Gastrocnemius medialis (tissue), 4 donors: ENCODE results near the gene SGK1. TPM values are rescaled to one million over a fixed set of nuclear protein-coding genes. Genes with fewer than 3 reads are reported as not detected.
"Not testable (repeated sequence)": the region's sequence is repeated elsewhere in the genome, so short reads cannot be mapped to it uniquely, and the experiment has no call there.

Experiments
- ATAC-seq, 2 donors: fragments of 150-250 bp; one replicate each; pipeline ENCODE4 v1.9.1; 2016
- DNase-seq, 2 donors: peaks; one replicate each; pipeline ENCODE4 v3.0.0-alpha.2; 2019
- H3K27ac ChIP-seq, 4 donors: fragments of 200-600 bp; sonication (generic); 1 replicate in 1 of 4; 2 replicates in 3 of 4; pipeline ENCODE4 v1.5.1; 2016 to 2018; ENCODE audit warnings: mild to moderate bottlenecking in 2 of 4, moderate library complexity in 1 of 4
- H3K27me3 ChIP-seq, 3 donors: fragments of 200-600 bp; sonication (generic) in 2 of 3; 1 replicate in 1 of 3; 2 replicates in 2 of 3; pipeline versions ENCODE4 v1.5.1 to v1.6.0; 2016 to 2019; ENCODE audit warnings: mild to moderate bottlenecking in 1 of 3, moderate library complexity in 1 of 3
- H3K36me3 ChIP-seq, 2 donors: fragments of 200-600 bp; sonication (generic) in 1 of 2; one replicate each; pipeline ENCODE4 v1.5.1; 2017 to 2018
- H3K4me1 ChIP-seq, 2 donors: fragments of 200-600 bp; sonication (generic) in 1 of 2; one replicate each; pipeline ENCODE4 v1.5.1; 2016 to 2017; ENCODE audit warnings: mild to moderate bottlenecking in 2 of 2
- H3K4me3 ChIP-seq, 4 donors: fragments of 200-600 bp; sonication (generic) in 3 of 4; 1 replicate in 1 of 4; 2 replicates in 3 of 4; pipeline ENCODE4 v1.5.1; 2016 to 2019; ENCODE audit warnings: mild to moderate bottlenecking in 2 of 4
- H3K9me3 ChIP-seq, 3 donors: fragments of 200-600 bp; sonication (generic) in 2 of 3; 1 replicate in 1 of 3; 2 replicates in 2 of 3; pipeline ENCODE4 v1.5.1; 2016 to 2019
- POLR2A ChIP-seq, 2 donors: fragments of 450-650 bp; IDR thresholded peaks; one replicate each; pipeline ENCODE4 v1.6.1; 2017; ENCODE audit warnings: antibody characterized with exemption in 2 of 2, mild to moderate bottlenecking in 2 of 2, moderate library complexity in 2 of 2
- in situ Hi-C, 4 donors: fragments of 200-750 bp; cut with MboI; loops; one replicate each; pipeline versions ENCODE4 v1.15.0 to v1.8.0; 2017; ENCODE audit warnings: low sequenced_read_pairs in 4 of 4
- intact Hi-C: fragments of 100-400 bp; cut with DNase I; formaldehyde crosslinking; loops from one replicate; pipeline ENCODE4 v1.15.1; 2023; ENCODE audit warnings: low total_unique reads
- total RNA-seq, 4 donors: library from RNA; depleted of rRNA; stranded (reverse); fragments of >200 nt; gene quantifications; one replicate each; pipeline versions ENCODE4 v1.1.0 to v1.2.3, GENCODE V29; 2016
- TF ChIP-seq, protein P1 (sequence below), 5 experiments: fragments of 450-650 bp in 3 of 5; fragments of 200-600 bp in 2 of 5; sonication (generic) in 2 of 5; IDR thresholded peaks in 4 of 5; conservative IDR thresholded peaks in 1 of 5; 1 replicate in 4 of 5; 2 replicates in 1 of 5; pipeline ENCODE4 v1.5.1; 2016 to 2019; ENCODE audit warnings: antibody characterized with exemption in 5 of 5, mild to moderate bottlenecking in 3 of 5, moderate library complexity in 3 of 5

SGK1 gene
- total RNA-seq, 4 donors from 2014 or later = 43.7 to 100 (median 56.2) TPM

DNA sequence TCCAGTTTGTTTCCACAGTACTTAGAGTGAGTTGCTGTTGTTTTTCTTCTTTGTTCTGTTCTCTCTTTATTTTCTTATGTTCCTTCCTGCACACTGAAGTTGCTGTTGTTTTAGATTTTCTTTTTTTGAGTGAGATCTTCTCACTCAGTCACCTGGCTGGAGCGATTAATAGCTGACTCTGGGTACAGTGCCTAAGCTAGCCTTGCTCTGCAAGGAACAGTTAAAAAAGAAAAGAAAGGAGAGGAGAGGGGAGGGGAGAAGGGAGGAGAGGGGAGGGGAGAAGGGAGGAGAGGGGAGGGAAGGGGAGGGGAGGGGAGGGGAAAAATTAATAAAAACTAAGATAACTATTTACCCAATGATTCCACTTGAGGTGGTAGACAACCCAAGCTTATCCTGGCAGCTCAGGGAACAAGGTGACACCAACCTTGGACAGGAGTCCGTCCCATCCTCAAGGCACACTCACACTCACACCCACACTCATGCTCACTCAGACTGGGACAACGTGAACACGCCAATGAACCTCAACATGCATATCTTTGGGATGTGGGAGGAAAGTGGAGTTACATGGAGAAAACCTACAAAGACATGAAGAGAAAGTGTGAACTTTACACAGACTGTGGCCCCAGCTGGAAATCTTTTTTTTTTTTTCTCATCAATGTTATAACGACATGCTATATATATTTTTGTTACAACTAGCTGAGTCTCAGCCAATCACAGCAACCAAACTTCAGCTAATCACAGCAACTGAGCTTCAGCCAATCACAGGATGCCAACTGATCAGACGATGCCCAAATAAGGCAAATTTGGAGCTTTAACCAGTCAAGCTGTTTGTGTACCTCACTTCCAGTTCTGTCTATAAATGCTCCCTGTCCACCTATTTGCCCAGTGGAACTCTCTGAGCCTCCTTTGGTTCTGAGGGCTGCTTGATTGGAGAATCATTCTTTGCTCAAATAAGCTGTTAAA lies 124.1 kb downstream of the SGK1 start:
- in situ Hi-C loops (loop anchor here in 2 of 4 donors (25.0 kb wide), 1 partner anchor 268 kb away; no protein-coding TSS in a partner anchor), intact Hi-C loops (no loop called here)
- DNase-seq (no peak), ATAC-seq (no peak)
- Histone ChIP-seq H3K4me3 (no peak overlapping the region), H3K4me1 (peaks cover 0 to 4% of the 10 kb centered on the region in 2 donors), H3K9me3 (no peaks in the 10 kb centered on the region), H3K27ac (no peak overlapping the region), H3K36me3 (no peaks in the 10 kb centered on the region), H3K27me3 (no peaks in the 10 kb centered on the region)
- TF ChIP-seq, protein P1, sequence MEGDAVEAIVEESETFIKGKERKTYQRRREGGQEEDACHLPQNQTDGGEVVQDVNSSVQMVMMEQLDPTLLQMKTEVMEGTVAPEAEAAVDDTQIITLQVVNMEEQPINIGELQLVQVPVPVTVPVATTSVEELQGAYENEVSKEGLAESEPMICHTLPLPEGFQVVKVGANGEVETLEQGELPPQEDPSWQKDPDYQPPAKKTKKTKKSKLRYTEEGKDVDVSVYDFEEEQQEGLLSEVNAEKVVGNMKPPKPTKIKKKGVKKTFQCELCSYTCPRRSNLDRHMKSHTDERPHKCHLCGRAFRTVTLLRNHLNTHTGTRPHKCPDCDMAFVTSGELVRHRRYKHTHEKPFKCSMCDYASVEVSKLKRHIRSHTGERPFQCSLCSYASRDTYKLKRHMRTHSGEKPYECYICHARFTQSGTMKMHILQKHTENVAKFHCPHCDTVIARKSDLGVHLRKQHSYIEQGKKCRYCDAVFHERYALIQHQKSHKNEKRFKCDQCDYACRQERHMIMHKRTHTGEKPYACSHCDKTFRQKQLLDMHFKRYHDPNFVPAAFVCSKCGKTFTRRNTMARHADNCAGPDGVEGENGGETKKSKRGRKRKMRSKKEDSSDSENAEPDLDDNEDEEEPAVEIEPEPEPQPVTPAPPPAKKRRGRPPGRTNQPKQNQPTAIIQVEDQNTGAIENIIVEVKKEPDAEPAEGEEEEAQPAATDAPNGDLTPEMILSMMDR (IDR thresholded peaks at IDR 0.05 in 4 of 5, conservative IDR thresholded peaks at IDR 0.05 in 1 of 5) = no peak
- TF ChIP-seq POLR2A (IDR thresholded peaks at IDR 0.05) = no peak

DNA sequence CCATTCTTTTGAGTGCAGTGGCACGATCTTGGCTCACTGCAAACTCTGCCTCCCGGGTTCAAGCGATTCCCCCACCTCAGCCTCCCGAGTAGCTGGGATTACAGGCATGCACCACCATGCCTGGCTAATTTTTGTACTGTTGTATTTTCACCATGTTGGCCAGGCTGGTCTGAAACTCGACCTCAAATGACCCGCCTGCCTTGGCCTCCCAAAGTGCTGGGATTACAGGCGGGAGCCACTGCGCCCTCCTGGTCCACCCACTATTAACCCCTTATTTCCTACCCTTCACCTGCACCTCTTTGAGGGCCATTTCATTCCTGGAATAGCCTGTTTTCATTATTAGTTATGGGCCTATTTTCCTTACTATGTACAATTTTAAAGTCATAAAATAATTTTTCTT lies 125.3 kb downstream of the SGK1 start:
- H3K9me3 ChIP-seq, intact Hi-C loops: not testable (repeated sequence)
- in situ Hi-C loops = loop anchor here in 2 of 4 donors (25.0 kb wide), 1 partner anchor 270 kb away; no protein-coding TSS in a partner anchor

DNA sequence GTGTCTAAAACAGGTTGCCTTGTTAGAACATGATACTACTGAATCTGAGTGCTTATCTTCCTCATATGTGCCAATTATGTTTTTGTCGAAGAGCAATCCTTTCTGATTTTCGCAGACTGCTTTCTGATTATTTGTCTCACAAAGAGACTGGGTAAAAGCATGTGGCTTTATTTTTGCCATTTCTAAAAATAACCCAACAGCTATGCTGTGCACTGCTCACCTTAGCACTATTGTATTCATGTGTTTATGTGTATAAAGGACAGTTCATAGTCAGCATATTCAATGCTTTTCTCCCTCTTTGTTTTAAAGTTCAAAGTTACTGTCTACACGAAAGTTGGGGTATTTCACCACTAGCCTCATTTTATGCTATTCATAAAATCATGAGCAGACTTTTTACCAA lies 127.0 kb downstream of the SGK1 start:
- peaks cover 0 to 4% of the 10 kb centered on the region in 2 donors for H3K4me1 ChIP-seq
- intact Hi-C loops = no loop called here
- no peaks in the 10 kb centered on the region for H3K36me3 ChIP-seq
- no peak for ATAC-seq
- no peak for DNase-seq
- H3K4me3 ChIP-seq = no peak overlapping the region
- no peaks in the 10 kb centered on the region for H3K27me3 ChIP-seq
- TF ChIP-seq, protein P1 (IDR thresholded peaks at IDR 0.05 in 4 of 5, conservative IDR thresholded peaks at IDR 0.05 in 1 of 5) = no peak
- TF ChIP-seq POLR2A (IDR thresholded peaks at IDR 0.05) = no peak
- no peak overlapping the region for H3K27ac ChIP-seq
- no peaks in the 10 kb centered on the region for H3K9me3 ChIP-seq
- in situ Hi-C loops = loop anchor here in 2 of 4 donors (25.0 kb wide), 1 partner anchor 271 kb away; no protein-coding TSS in a partner anchor

More for the DNA sequence above, 125.3 kb downstream of the SGK1 start:
- H3K27ac ChIP-seq, H3K27me3 ChIP-seq, ATAC-seq, H3K4me3 ChIP-seq, H3K4me1 ChIP-seq, H3K36me3 ChIP-seq, DNase-seq: not testable (repeated sequence)

DNA sequence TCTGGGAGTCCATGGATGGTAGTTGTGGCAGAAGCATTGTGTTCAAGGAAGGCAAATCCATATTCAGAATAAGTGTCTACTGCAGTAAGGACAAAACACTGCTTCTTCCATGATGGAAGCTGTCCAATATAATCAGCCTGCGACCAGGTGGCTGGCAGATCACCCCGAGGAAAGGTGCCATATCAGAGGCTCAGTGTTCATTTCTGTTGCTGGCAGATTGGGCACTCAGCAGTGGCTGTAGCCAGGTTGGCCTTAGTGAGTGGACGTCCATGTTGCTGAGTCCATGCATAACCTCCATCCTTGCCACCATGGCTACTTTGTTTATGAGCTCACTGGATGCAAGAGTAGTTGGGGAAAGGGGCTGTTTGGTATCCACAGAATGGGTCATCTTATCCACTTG lies 130.2 kb downstream of the SGK1 start:
- in situ Hi-C loops (loop anchor here in 2 of 4 donors (25.0 kb wide), 1 partner anchor 275 kb away; no protein-coding TSS in a partner anchor), intact Hi-C loops (no loop called here)
- H3K4me1 ChIP-seq = peaks cover 0 to 4% of the 10 kb centered on the region in 2 donors
- DNase-seq (no peak), ATAC-seq (no peak)
- no peak overlapping the region for H3K27ac ChIP-seq
- no peak for TF ChIP-seq POLR2A (IDR thresholded peaks at IDR 0.05)
- TF ChIP-seq, protein P1 (IDR thresholded peaks at IDR 0.05 in 4 of 5, conservative IDR thresholded peaks at IDR 0.05 in 1 of 5) = no peak
- no peaks in the 10 kb centered on the region for H3K9me3 ChIP-seq
- no peaks in the 10 kb centered on the region for H3K27me3 ChIP-seq
- H3K4me3 ChIP-seq = no peak overlapping the region
- no peaks in the 10 kb centered on the region for H3K36me3 ChIP-seq

DNA sequence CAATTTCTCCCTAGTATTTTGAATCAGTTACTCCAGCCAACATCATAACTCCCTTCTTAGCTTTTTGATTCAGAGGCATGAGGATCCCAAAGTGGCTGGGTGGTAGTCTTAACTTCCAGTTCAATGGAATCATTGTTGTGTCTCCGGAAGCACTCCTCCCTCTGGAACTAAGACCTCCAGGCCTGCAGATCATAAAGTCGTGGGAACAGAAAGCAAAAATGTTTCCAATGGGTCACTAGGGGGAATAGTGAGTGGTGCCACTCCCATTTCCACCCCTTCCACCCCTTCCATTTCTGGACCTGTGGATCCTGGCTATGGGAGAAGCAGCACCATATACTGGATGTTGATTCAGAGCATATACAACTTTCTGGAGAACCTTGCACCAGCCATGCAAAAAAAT lies 130.8 kb downstream of the SGK1 start:
- intact Hi-C loops = no loop called here
- ATAC-seq = no peak
- no peak for TF ChIP-seq POLR2A (IDR thresholded peaks at IDR 0.05)
- TF ChIP-seq, protein P1 (IDR thresholded peaks at IDR 0.05 in 4 of 5, conservative IDR thresholded peaks at IDR 0.05 in 1 of 5) = no peak
- Histone ChIP-seq H3K9me3 (no peaks in the 10 kb centered on the region), H3K27ac (no peak overlapping the region), H3K36me3 (no peaks in the 10 kb centered on the region), H3K27me3 (no peaks in the 10 kb centered on the region), H3K4me3 (no peak overlapping the region), H3K4me1 (peaks cover 0 to 4% of the 10 kb centered on the region in 2 donors)
- no peak for DNase-seq
- in situ Hi-C loops = loop anchor here in 2 of 4 donors (25.0 kb wide), 1 partner anchor 275 kb away; no protein-coding TSS in a partner anchor
